GM19351 (cell line): Measurements from ENCODE around the gene SUN1.

Experiments
- ATAC-seq: cut with Tn5 transposase; IDR thresholded peaks from one replicate; pipeline ENCODE4 v1.9.1; 2021; ENCODE audit warnings: mild to moderate bottlenecking, moderate library complexity; ENCODE audit not compliant: unreplicated experiment

SUN1 gene

DNA sequence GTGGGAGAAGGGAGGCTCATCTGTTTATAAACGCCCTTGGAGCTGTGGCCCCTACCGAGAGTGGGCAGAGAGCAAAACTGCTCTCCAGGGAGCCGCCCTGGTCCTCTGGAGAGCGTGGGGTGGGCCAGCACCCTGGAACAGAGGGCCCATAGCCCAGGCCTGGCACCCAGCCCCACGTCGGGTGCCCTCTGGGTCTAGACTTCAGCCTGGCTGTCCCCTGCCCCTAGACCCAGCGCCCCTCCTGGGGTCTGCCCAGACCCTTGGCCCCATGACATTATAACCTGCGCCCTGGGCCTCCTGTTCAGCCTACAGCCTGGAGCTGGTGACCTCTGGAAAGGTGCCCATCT, 68.7 kb downstream of the SUN1 start:
- no peak for ATAC-seq

DNA sequence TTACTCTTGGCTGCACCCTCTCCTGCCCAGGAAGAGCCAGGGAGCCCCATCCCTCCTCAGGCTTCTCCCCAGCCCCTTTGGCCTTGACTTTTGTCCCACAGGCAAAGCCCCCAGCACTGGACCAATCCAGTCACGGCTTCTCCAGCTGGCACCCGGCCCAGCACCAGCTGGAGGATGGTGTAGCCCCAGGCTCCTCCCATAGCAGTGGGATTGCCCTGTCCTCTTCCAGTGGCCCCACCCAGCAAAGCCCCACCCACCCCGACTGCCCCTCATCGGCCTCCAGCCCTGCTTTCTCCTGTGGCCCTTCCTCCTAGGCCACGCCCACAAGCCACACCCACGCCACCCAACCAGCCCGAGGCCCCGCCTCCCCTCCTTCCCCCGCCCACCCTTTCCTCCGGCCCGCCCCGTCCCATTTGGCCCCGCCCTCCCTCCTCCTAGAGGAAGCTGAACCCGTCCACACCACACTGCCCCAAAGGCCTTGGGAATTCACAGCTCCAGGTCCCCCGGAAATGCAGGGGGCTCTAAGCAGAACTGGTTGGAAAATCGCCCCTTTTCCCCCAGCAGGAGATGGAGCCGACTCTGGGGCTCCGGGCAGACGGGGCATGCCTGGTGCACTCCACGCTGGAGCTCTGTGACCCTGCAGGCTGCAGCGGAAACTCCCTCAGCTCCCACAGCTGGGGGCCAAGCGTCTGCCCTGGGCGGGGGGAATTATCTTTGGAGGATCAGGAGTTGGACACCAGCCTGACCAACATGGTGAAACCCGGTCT, 69.3 kb downstream of the SUN1 start:
- ATAC-seq: no peak

DNA sequence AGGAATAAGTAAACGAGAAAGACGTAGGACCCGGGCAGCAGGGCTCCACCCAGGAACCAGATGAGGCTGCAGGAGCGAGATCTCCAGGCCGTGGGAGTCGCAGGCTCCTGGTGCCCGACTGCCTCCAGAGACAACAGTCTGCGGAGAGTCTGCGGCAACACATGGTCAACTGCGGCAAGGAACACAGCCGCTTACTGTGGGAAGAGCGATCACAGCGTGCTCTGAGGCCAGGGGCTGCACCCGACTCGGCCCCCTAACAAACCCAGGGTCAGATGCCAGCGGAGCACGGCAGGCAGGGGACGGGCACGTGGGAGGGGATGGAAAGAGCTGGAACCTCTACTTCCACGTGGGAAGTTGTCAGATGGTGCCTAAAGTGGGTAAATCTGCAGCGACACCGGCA, 70.7 kb downstream of the SUN1 start:
- ATAC-seq: no peak

GRCh38 chr7:903921-904755, 71.9 kb downstream of the SUN1 start:
- ATAC-seq: no peak

GRCh38 chr7:904847-905246, 72.6 kb downstream of the SUN1 start:
- ATAC-seq: no peak

DNA sequence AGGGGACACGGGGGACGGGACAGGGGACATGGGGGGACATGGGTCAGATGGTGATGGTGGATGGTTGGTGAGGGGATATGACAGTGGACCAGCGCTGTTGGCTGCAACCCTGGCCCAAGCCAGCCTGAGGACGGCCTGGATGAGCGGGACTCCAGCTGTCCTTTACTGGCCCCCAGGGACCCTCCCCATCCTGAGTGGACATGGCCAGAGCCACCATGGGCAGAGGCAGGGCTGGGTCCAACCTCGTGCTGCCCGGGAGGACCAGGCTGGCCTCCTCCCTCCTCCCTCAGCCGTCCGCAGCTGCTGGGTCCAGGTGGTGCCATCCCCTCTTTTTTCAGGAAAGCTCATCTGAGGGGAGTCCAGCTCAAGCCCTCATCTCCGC, 74.5 kb downstream of the SUN1 start:
- ATAC-seq: no peak

DNA sequence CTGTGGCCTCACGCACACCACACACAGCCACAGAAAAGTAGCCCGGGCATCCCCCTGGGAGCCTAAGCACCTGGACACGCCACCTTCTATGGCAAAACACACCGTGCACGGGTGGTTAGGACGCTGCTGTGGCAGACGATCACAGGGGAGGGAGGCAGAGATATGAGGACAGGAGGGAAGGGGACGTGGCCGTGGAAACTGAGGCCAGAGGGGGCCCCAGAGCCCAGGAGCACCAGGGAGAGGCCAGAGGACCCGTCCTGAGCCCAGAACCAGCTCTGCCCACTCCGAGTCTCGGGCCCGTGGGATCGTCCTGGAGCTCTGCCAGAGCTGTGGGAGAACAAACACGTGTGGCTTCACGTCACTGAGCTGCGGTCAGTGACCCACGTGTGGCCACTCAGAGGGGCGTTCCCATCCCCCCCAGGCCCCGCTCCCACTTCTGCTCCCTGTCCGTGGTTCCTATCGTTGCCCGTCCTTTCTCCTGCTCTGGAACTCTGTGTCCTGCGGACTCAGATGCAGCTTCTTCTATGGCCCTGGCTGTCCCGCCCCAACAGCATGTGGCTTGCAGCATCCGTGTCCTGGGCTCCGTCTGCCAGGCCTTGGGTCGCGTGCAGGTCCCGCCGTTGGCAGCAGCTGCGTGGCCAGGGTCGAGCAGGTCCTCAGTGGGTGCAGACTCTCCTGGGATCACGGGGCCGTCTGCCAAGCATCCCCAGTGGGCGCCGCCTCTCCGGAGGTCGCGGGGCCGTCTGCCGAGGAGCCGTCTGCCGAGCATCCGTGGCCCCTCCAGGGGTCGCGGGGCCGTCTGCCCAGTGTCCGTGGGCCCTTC, 75.1 kb downstream of the SUN1 start:
- ATAC-seq: no peak

GRCh38 chr7:908159-908581, 75.9 kb downstream of the SUN1 start:
- no peak for ATAC-seq

DNA sequence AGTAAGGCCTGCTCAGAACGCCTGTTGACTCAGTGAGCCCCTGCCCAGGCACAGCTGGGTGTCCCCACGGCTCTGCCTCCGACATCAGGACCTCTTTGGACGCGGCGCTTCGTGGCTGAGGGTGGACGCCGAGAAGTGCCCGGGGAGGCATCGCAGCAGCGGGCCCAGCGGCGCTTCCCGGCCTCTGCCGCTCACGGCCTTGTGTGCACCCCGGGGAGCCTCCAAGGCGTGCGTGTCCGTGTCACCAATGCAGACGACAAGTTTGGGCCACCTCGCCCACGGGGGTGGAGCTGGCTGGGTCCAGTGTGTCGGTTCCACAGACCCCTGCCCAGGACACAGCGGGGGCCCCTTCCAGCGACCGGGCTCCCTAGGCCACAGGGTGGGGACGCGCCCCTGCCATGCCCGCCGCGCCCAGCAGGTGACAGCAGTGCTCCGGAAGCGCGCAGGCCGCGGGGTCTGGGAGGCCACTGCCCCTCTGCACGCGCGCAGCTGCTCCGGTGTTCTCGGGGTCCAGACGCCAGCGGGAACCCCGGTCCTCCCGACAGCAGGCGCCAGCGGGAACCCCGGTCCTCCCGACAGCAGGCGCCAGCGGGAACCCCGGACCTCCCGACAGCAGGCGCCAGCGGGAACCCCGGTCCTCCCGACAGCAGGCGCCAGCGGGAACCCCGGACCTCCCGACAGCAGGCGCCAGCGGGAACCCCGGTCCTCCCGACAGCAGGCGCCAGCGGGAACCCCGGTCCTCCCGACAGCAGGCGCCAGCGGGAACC, 76.5 kb downstream of the SUN1 start:
- ATAC-seq: peak; percentile 80

DNA sequence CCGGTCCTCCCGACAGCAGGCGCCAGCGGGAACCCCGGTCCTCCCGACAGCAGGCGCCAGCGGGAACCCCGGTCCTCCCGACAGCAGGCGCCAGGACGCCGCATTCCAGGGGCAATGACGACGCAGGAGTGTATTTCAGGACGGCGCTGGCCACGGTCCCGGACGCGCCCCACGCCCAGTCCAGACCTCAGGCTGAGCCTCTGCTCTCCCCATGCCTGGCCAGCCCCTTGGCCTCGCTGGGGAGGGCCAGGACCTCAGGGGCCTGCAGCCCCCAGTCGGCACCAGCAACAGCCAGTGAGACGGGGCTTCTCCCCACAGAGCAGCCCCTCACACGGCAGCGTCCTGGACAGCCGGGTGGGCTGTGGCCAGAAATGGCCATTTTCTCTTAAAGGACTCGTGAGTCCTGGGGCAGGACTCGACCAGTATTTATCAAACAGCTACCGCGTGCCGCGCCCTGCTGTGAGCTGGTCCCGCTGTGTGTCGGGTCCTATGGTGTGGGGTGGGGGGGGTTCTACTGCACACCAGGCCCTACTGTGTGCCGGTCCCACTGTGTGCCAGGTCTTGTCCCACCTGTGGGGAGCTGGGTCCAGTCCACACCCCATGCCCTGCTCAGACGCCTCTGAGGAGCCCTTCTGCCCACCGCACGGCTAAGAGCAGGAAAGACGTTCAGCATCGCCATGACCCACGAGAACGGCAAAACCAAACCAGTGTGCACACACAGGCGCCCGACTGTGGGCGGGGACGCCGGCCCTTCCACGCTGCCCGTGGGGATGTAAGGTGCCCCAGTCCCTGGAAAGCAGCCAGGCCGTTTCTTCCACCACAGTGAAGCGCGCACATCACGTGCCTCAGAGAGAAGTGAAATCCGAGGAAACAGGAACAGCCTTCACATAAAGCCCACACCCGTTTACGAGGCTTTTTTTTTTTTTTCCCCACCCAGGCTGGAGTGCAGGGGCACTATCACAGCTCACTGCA, 77.4 kb downstream of the SUN1 start:
- ATAC-seq: no peak

DNA sequence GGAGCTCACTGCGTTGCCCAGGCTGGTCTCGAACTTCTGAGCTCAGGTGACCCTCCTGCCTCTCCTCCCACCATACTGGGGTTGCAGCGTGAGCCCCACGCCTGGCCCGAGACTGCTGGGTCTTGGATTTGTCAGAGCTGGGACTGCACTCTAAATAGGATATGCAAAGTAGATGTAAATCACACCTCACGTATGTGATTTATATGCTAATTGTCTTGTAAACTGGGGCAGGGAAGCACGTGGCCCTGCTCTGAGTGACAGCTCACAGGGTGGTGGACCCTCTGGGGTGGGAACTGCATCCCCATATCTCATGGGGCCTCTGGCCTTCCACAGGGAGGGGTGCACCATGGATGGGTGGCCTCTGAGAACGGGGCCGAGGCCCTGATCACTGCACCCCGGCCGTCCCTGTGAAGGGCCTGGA, 78.2 kb downstream of the SUN1 start:
- no peak for ATAC-seq

DNA sequence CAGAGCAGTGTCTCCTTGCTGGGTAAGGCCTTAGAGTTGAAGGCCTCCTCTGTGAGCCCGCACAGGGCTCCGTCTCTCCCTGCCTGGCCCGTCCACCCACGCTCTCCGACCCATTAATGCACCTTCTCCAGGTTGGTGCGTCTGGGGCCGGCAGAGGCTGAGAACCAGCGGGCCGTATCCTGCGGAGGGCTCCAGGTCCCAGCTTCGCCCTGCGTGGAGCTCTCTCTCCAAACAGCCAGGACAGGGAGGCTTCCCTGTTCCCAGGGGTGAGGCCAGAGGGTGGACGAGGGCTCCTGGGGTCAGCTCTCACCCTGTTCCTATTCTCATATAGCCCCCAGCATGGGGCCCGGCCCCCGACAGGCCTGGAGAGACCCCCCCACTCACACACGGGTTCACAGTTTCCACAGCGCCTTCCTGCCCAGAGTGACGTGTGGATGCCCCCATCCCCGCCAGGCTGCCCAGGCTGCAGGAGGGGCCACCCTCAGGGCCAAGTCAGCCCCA, 78.7 kb downstream of the SUN1 start:
- no peak for ATAC-seq

- ATAC-seq: no peak
These were observed 79.7 kb downstream of the SUN1 start for GRCh38 chr7:911791-912480.

GRCh38 chr7:913736-914520, 81.7 kb downstream of the SUN1 start:
- no peak for ATAC-seq

DNA sequence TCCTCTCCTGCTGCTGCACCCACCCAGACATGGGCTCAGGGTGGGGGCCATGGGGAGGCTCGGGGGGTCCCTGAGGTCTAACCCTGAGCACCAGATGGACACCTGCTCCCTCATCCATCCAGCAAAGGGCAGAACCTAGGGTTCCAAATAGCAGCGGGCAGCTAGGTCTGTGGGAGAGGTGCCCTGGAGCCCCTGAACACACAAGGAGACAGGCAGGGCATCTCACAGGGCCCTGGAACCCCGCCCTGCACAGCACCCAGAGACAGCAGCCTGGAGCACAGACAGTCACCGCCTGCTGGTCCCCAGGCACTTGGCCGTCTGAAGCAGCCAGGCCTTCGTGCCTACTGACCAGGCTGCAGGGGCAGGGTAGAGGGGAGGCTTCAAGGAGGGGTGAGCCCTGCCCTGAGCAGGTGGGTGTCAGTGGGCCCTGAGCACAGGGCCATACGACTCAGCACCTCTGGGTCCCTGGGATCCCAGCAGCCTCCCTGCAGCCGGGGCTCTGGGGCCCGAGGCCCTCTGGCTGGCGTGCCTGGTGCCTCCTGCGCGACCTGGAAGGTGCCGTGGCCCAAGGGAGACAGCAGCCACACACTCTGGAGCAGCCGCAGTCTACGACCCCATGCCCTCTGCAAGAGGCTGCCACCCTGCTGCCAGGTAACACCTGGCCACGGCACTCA, 82.4 kb downstream of the SUN1 start:
- ATAC-seq: no peak

DNA sequence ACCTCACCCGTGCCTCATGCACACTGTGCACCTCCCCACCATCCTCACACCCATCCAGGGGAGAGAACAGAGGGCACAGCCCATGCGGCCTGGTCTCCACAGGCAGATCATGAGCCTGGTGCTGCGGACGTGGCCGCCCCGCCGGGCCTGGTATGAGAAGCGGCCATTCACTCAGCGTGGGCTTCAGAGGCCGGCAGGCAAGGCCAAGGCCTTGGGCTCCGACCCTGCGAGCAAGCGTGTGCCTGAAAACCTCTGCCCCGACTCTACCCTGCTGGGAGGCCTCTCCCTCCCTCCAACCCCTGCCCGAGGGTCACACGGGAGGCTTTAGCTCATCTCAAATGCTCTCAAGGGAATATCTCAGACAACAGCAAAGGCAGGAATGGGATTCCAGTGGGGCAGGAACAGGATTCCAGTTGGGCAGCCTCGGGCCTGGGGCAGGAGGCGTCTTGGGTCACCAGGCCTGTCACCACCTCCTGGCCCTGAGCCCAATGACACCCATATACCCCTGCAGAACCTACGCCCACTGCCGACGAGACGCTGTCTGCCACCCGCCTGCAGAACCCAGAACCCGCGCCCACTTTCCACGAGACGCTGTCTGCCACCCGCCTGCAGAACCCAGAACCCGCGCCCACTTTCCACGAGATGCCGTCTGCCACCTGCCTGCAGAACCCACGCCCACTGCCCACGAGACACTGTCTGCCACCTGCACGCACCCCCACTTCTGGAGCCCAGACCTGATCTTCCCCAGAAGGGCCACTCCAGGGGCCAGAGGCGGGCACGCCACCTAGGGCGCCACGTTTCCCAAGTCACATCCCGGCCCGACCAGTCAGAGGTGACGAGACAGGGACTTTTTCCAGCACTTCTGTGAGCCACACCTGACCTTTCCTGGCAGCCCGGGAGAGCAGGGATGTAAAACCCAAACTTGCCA, 83.3 kb downstream of the SUN1 start:
- no peak for ATAC-seq
